ENCODE data around the gene FOXE3.

DNA sequence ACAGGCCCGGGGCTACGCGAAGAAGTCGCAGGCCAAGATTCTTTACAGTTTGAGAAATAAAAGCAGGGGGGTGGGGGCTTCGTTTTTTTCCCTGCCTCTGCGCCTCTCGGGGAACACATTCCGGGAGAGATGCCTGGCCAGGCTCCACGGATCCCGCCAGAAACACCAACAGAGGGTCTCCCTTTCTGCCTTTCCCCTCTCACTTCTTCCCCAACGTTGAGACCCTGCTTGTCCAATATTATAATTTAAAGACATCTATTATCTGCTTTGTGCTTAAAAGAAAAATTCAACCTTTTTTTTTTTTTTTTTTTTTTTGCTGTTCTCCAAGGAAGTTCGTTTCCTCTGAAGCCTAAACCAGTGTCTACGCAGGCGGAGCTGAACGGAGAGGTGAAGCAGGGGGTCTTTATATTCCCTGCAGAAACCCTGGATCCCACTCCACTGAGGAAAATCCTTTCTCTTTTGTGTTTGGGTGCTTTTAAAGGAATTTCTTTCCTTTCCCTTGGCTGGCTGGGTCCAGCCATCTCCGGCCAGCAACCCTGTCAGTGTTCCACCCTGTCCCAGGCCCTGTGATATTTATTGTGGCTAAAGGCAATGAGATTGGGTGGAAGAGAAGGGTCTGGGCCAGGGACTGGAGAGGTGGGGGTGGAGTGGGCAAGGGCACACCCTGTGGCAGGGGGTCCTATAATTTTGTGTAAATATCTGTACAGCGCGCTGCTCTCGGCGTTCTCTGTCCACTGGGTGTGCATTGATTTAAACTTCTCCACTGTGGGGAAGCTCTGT is 23.9 kb downstream of the FOXE3 start:
- TF ChIP-seq POLR2AphosphoS5 (IDR thresholded peaks at IDR 0.05; ENCODE audit: low read depth, low read length) (no peak), TAF1 (IDR thresholded peaks at IDR 0.05; ENCODE audit: borderline replicate concordance, insufficient read depth, low read length) (no peak)

Measured in PFSK-1 (cell line).